ENCODE measurements around the gene KLRG1.
A peak's percentile ranks its signal among the peaks of the same experiment; 100 is the strongest.

Gene KLRG1

DNA sequence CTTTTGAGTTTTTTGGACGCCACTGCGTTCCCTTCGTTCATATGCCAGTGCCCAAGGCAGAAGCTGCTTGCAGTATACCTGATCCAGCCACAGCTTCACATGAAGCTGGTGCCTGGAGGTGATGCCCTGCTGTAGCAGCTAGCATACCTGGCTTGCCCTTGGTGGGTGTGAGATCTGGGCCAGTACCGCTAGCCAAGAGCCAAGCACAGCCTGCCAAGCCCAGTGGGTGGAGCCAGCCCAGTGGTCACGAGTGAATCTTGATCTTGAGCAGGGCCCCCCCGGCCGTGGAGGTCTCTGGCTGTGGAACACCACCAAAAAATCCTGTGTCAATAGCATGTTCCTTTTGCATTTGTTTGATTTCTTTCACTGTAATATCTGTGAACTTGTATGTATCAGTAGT is 32.6 kb upstream of the KLRG1 start:
- no peak overlapping the region for H3K27ac ChIP-seq
- TF ChIP-seq ZFX (IDR thresholded peaks at IDR 0.05; ENCODE audit: borderline replicate concordance) = no peak
- no peak for TF ChIP-seq CTCF (IDR thresholded peaks at IDR 0.05)

GRCh38 chr12:8957561-8957960 is 31.8 kb upstream of the KLRG1 start:
- TF ChIP-seq CTCF (IDR thresholded peaks at IDR 0.05) (no peak), ZFX (IDR thresholded peaks at IDR 0.05; ENCODE audit: borderline replicate concordance) (no peak)
- H3K27ac ChIP-seq = no peak overlapping the region

DNA sequence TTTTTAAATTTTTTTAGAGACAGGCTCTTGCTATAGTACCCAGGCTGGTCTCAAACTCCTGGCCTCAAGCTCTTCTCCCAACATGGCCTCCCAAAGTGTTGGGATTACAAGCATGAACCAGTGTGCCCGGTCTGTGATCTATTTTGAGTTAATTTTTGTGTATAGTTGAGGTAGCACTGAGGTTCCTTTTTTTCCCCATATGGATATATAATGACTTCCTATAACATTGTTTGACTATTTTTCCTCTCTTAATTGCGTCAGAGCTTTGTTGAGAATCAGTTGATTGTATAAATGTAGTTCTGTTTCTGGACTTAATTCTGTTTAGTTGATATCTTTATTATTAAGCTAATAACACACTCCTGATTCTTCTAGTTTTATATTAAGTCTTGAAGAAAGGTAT is 31.3 kb upstream of the KLRG1 start:
- no peak for TF ChIP-seq CTCF (IDR thresholded peaks at IDR 0.05)
- no peak for TF ChIP-seq ZFX (IDR thresholded peaks at IDR 0.05; ENCODE audit: borderline replicate concordance)
- H3K27ac ChIP-seq = no peak overlapping the region

- TF ChIP-seq ZFX (IDR thresholded peaks at IDR 0.05; ENCODE audit: borderline replicate concordance) = no peak
- no peak for TF ChIP-seq CTCF (IDR thresholded peaks at IDR 0.05)
- no peak overlapping the region for H3K27ac ChIP-seq
These were observed 29.2 kb upstream of the KLRG1 start for GRCh38 chr12:8960176-8960575.

- H3K27ac ChIP-seq = no peak overlapping the region
These were observed 20.6 kb upstream of the KLRG1 start for GRCh38 chr12:8968761-8969160.

DNA sequence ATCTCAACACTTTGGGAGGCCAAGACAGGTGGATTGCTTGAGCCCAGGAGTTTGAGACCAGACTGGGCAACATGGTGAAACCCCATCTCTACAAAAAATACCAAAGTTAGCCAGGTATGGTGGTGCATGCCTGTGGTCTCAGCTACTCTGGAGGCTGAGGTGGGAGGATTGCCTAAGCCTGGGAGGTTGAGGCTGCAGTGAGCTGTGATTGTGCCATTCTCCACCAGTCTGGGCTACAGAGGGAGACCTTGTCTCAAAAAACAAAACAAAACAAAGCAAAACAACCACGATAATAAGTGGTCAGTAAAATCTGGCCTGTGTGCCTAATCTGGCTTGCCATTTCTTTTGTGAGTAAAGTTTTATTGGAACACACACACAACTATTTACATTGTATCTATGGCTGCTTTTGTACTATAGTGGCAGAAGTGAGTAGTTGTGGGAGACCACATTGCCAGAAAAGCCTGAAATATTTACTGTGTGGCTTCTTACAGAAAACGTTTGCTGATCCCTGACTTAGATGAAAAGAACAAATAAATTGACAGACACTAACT is 19.4 kb upstream of the KLRG1 start:
- peak overlapping the region; percentile 23; the same call in 1 of the 2 replicates for H3K27ac ChIP-seq
- no peak for TF ChIP-seq CTCF (IDR thresholded peaks at IDR 0.05)

More at GRCh38 chr12:8968761-8969160, 20.6 kb upstream of the KLRG1 start:
- no peak for TF ChIP-seq CTCF (IDR thresholded peaks at IDR 0.05)
- TF ChIP-seq ZFX (IDR thresholded peaks at IDR 0.05; ENCODE audit: borderline replicate concordance) = no peak

DNA sequence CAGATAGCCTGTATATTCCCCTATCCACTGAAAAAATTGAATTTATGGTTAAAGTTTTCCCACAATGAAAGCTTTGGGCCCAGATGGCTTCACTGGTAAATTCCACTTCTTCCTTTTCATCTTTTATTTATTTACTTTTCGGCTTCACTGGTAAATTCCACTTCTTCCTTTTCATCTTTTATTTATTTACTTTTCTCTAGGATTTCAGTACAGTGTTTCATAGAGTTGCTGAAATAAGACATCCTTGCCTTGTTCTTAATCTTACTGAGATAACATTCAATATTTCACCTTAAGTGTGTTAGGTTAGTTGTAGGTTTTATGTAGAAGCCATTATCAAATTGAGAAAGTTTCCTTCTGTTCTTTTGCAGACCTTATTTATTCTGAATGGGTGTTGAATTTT is 18.9 kb upstream of the KLRG1 start:
- TF ChIP-seq ZFX (IDR thresholded peaks at IDR 0.05; ENCODE audit: borderline replicate concordance) (no peak), CTCF (IDR thresholded peaks at IDR 0.05) (no peak)
- peak overlapping the region; percentile 23; the same call in 1 of the 2 replicates for H3K27ac ChIP-seq
